Left renal cortex interstitium (tissue), 4 donors: Measurements from ENCODE around the gene DERA. TPM values are rescaled to one million over a fixed set of nuclear protein-coding genes. Genes with fewer than 3 reads are reported as not detected.
A peak's percentile ranks its signal among the peaks of the same experiment; 100 is the strongest.
"Not testable (repeated sequence)": the region's sequence is repeated elsewhere in the genome, so short reads cannot be mapped to it uniquely, and the experiment has no call there.

Experiments used
- DNase-seq, 4 donors: peaks; one replicate each; pipeline ENCODE4 v3.0.0-alpha.2; 2013; ENCODE audit warnings: low read depth in 4 of 4, low spot score in 2 of 4, missing footprints in 1 of 4
- polyA plus RNA-seq, 4 donors: library from polyadenylated mRNA; unstranded; fragments of 120-200 nt; gene quantifications; one replicate each; pipeline ENCODE4 v1.2.1, GENCODE V29; 2013; ENCODE audit not compliant: insufficient read length in 4 of 4

Gene DERA
- 10 to 100 TPM; 44.7 to 48.4 (median 46.8) TPM for polyA plus RNA-seq

DNA sequence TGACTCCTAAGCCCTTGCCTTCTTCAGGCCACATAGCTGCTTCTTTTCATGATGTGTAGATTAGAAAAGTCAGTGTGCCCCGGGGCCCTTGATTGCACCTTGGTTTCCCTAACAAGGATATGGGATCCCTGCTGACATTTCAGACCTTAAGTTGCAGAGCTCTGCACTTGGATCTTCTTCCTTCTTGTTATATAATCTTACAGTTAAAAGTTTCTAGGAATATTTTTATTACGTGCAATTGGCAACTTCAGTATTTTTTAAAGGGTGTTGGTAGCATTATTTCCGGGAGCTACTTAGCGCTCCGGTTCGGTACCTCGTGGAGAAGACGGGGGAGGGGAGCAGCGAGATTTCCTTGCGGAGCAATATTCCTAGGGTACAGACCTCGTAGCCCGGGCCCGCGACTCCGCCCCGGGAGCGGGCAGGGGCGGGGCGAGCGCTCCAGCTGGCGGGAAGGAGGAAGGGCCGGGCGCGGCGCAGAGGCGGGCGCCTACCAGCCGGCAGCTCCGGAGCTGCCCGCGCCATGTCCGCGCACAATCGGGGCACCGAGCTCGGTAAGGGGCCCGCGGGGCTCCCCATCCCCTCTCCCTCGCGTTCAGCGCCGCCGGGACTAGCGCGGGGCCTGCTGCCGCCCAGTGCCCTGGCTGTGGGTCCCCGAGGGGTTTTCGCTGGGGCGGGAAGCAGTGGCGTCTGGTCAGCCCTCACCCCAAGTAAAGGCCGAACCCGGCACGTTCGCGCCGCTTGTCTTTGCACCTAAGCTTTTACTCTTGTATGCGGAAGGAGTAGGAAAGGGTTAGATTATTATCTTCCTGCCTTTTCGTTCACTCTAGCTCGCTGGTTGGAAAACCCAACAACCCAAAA lies at the start of gene DERA:
Gene DERA (plus strand): TSS at position 469 of the 858 bp plus-strand sequence. CDS start 52 bp downstream, at position 521.
- peak; percentile 53 to 67 (median 54) for DNase-seq

DNA sequence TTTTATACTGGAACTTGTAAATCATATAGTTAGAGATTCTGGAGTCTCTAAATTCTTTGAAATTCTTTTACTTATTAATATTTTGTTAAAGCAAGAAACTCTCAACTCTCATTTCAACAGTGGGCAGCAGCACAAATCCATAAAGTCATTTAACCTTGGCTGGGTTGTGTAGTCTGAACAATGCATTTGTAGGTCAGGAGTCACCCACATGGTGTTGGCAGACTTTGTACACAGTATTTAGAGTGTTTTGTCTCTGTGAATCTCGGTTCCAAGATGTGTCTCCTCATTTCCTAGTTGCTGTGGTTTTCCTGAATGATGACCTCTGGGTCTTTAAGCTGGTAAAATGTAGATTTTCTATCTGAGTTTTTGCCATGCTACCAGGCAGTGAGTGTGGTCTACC lies 49.7 kb upstream of the DERA start:
- no peak for DNase-seq

DNA sequence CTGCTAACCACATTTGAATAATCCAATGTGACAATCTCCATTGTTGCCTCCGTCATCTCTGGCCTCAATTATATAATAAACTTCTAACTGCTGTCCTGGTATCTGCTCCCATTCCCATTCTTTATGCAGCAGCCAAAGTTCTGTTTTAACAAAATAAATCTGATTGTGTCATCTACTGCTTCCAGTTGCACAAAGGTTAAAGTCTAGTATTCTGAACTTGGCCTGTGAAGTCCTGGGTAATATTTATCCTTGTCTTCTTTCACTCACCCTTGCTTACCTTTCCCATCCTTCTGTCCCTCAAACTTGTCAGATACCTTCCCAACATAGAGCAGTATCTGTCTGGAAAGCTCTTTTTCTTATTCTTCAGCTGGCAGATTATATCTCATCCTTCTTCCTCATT lies 48.3 kb upstream of the DERA start:
- DNase-seq, result no peak

DNA sequence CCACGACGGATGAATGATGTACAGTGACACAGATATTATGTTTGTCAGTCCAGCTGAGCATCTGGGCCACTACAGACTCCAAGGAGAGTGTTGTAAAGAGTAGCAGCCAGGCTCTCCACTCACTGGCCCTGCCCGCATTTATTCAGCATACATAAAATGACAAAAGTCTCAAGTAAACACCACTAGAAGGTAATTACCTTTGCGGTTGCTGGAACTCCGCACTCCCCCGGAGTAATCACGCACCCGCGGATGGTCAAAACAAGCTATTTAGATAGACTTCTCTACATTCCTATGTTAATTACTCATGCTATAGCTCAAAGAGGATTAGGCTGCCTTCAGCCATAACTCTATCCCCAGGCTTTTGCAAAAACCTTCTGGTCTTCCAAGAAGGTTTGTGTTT lies 47.8 kb upstream of the DERA start:
- no peak for DNase-seq

DNA sequence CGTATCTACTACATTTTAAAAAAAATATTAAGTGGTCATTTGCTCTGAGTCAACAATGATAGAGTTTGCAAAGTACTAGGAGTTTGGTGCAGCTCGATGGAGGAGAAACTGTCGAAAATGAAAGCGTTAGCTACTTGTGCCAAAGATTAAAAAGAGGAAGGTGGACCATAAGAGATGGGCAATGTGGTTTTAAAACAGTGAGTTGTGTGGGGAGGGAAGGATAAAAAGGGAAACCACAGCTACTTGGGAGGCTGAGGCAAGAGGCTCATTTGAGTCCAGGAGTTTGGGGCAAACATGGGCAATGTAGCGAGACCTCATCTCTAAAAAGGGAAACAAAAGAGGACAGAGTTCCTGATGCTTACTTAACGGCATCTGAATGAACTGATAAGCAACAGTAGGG lies 47.1 kb upstream of the DERA start:
- no peak for DNase-seq

DNA sequence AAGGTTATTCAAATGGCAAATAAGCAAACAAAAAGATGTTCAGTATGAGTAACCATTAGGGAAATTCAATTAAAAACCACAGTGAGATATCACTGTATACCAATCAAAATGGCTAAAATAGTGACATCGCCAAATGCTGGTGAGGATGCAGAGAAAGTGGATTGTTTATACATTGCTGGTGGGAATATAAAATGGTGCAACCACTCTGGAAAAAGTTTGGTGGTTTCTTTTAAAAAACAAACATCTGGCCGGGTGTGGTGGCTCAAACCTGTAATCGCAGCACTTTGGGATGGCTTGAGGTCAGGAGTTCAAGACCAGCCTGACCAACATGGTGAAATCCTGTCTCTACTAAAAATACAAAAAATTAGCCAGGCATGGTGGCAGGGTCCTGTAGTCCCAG lies 42.9 kb upstream of the DERA start:
- no peak for DNase-seq

DNA sequence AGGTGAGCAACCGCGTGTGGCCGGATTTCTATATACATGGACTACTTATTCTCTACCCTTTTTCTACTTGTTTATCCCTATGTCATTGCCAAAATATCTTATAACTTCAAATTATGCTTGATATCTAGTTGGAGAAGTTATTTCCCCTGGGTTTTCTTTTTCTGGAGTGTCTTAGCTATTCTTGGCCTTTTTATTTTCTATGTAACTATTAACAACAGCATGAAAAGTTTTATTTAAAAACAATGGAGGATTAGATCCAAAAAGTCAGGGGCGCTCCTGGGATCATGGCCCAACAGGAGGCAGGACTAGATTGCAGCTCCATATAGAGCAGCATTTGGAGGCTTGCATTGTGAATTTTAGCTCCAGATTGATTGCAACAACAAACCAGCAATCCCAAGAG lies 37.6 kb upstream of the DERA start:
- DNase-seq, result no peak

DNA sequence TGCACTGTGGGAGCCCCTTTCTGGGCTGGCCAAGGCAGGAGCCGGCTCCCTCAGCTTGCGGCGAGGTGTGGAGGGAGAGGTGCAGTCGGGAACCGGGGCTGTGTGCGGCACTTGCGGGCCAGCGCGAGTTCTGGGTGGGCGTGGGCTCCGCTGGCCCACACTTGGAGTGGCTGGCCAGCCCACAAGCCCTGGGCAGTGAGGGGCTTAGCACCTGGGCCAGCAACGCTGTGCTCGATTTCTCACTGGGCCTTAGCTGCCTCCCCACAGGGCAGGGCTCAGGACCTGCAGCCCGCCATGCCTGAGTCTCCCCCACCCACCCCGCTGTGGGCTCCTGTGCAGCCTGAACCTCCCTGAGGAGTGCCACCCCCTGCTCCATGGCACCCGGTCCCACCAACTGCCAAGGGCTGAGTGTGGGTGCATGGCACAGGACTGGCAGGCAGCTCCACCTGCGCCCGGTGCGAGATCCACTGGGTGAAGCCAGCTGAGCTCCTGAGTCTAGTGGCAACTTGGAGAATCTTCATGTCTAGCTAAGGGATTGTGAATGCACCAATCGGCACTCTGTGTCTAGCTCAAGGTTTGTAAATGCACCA lies 36.5 kb upstream of the DERA start:
- DNase-seq, result not testable (repeated sequence)

DNA sequence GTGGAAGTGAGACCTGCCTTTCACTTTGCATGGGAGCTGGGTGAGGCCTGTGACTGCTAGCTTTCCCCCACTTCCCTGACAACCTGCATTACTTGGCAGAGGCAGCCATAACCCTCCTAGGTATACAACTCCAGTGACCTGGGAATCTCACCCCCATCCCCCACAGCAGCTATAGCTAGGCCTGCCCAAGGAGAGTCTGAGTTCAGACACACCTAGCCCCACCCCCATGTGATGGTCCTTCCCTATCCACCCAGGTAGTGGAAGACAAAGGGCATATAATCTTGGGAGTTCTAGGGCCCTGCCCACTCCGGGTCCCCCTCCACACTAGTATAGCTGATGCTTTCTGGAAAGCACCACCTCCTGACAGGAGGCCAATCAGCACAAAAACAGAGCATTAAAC lies 35.3 kb upstream of the DERA start:
- no peak for DNase-seq

DNA sequence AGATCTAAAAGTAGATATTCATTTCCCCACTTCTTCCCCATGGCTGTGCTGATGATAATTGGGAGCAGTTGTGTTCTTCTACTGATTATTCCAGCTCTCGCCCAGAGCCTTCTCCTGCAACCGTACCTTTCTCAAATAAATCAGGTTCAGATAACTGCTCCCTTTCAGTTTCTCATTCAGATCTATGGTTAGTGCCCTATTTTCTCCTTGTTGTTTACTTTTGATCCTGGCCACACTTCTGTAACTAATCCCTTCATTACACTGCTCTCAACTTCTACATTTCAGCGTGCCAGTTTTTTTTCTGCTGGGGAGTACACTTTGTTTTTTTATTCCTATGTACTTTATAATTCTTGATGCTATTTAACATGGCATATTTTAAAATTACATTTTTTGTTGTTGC lies 31.7 kb upstream of the DERA start:
- DNase-seq, result no peak

DNA sequence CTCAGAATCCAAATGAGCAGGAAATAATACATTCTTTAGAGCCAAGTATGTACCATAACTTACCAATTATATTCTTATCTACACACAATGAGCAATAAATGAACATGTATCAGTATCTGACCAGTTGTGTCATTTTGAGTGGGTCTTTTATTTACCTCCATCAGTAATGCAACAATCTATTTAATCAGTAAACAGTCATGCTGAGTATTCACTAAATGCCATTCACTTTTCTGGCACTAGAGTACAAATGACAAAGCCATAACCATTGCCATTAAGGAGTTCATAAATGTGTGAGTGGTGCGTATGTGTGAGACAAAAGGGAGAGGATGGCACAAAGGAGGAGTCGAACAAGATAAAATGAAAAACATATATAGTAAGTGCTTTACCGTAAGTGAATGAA lies 30.4 kb upstream of the DERA start:
- no peak for DNase-seq

DNA sequence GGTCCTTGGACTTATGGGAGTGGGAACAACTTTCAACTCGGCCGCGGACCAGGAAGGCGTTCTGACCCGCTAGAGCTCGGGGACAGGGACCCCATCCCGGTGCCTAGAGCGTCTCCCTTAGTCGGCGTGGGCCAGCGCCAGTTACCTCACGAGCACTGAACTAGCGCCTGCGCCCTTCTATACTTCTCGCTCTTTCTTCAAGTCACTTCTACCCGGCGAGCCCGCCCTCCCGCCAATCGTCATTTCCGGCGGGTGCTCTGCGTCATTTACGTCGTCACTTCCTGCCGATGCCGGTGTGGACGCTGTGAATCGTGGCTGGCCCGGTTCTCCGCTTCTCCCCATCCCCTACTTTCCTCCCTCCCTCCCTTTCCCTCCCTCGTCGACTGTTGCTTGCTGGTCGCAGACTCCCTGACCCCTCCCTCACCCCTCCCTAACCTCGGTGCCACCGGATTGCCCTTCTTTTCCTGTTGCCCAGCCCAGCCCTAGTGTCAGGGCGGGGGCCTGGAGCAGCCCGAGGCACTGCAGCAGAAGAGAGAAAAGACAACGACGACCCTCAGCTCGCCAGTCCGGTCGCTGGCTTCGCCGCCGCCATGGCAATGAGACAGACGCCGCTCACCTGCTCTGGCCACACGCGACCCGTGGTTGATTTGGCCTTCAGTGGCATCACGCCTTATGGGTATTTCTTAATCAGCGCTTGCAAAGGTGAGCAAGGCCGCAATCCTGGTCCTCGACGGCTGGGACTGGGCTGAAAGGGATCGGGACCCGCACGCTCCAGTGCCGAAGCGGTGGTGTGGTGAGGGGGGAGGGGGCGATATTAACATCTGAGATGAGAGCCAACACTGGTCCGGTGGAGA lies 28.8 kb upstream of the DERA start, which contains the start of gene STRAP:
Gene STRAP (plus strand): TSS at position 270 of the 854 bp plus-strand sequence. CDS start 321 bp downstream, at position 591.
- DNase-seq, result peak; percentile 92 to 95 (median 94)

DNA sequence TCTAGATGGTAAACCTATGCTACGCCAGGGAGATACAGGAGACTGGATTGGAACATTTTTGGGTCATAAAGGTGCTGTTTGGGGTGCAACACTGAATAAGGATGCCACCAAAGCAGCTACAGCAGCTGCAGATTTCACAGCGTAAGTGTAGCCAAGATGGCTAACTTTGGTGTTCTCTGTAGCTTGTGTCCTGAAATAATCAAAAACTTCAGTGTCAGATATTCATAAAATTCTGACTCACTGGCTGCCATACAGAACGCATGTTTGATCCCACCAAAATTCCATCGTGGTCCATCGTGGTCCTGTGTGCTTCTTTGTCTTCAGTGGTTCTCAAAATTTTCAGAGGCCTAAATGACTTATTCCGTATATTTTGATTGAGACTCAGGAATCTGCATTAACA lies 27.6 kb upstream of the DERA start:
- DNase-seq, result no peak

DNA sequence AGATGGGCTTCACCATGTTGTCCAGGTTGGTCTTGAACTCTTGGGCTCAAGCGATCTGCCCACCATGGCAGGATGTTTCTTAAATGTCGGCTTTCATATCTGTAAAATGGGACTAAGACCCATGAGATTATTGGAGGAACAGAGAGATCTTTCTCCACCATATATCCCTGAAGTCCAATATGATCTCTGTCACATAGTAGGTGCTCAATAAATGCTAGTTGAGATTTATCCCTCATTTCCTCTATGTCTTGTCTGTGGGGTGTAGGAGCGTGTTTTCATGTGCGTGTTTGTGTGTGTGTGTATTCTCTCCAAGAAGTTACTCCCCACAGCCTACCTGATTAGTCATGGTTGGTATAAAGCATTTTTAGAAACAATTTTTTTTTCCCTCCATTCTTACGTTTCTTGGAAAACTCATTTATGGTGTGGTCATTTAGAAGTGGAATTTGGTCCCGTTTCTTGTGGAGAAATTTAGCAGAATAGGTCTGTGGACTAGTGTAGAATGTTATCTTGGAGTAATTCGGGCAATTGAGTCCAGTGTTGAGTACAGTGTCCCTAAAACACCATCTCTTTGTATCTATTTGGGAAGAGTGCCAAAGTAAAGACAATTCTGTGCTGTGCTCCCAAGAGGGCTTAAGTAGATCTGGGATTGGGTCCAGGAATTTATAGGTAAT lies 24.6 kb upstream of the DERA start:
- DNase-seq, result no peak

DNA sequence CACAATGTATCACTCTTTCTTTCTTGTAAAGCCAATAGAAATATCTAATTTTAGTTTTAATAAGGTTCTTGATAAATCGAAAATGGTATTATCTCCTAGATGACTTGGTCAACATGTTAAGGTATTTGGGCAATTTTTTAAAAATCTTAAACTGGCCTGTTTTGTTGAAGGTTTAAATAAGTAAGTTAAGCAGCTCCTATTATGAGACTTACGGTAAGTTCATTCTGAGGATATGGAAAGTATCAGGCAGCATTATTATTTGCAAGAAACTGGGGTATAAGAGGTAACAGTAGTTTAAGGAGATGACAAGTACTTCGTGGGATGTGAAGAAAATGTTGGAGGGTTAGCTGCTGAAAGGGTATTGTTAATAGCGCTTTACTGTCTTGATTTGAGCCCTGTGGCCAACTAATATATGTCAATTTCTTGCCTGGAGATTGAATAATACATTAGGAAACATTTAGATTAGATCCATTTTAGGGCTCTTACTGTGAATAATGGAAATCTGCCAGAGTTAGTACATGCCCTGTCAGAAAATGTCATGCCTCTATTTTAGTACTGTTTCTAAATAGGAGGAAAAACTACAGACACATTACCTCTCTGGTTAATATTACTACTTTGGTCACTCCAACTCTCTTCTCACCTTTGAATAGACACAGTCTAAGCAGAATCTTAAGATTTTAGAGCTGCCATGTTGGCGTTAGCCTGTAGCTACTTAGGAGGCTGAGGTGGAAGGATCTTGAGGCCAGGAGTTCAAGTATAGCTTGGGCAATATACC lies 23.9 kb upstream of the DERA start:
- DNase-seq, result no peak

DNA sequence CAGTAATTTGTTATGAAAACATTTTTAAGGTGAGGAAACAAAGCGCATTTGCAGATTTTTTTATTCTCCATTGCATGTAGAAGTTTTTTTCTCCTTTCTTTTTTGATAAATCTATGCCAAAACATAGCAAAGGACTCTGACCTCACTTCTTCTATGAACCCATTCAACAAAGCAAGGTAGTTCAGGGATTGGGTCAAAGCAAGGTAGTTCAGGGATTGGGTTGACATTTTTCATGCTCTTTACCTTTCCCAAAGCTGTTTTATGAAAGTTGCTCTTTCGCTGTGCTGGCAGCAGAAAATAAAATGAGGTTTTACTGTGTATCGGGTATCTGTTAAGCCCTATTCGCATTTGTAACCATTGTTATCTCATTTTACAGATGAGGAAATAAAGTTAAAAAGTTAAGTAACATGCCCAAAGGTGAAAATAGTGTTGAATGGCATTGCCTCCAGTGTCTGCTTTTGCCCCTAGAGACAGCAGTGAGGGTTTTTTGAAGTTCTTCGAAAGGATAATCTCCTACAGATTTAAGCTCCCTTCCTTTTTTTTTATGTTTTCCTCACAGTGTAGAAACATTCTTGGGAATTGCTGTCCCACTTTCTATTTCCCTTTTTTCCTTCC lies 18.4 kb upstream of the DERA start:
- no peak for DNase-seq

DNA sequence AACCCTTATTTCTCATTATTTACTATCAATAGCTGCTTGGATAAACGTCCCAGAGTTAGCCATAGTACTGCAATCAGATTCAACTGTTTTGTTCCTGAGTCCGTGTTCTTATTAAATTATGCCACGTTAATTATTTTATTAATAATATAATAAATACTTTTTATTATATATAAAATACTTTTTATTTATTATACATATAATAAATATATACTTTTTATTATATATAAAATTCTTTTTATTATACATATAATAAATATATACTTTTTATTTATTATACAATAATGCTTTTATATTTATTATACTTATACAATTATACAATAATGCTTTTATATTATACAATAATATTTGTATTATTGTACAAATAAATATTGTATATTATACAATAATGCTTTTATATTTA lies 17.9 kb upstream of the DERA start:
- no peak for DNase-seq

DNA sequence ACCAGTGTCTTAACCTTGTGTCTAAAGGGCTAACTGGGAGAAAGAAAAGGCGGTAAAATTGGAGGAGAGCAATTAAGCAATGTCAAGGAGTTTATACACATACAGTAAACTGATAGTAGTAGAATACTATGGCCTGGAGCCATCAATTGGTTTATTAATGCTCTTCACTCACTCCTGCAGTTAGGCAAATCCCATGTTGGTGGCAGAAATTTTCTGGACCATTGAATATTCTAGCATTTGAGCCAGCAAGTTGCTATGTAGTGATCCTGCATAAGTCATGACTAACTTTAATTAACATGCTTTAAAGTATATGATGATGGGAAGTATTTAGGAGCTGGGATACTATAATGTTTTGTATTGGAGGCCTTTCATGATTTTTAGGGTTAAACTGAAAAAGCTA lies 14.3 kb upstream of the DERA start:
- DNase-seq, result no peak

DNA sequence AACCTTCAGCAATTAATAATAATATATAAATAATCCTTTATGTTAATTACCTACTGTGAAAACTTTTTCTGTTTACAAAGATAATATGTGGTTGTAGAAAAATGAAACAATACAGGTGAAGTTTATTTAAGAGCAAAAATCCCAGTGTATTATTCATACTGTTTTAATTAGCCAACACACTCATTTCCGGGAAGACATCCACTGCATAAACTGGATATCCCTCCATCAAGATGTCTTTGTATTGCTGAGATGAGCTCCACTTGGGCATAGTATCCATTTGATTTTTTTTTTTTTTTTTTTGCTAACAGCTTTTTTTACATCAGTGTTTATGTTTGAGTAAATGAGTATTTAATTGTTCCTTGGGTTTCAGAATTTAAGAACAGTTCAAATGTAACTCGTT lies 13.7 kb upstream of the DERA start:
- no peak for DNase-seq
